HepG2 (cell line): ENCODE results near the gene CDH11. TPM values are rescaled to one million over a fixed set of nuclear protein-coding genes. Genes with fewer than 3 reads are reported as not detected.
A peak's percentile ranks its signal among the peaks of the same experiment; 100 is the strongest.

Experiments used
- ATAC-seq: fragments of 200-7000 bp; cut with Tn5 transposase; 3 replicates; pipeline ENCODE4 v1.9.1; 2020; ENCODE audit warnings: mild to moderate bottlenecking, moderate library complexity
- BruUV-seq: library from RNA; stranded (reverse); fragments of 400-500 nt; replicated peaks from 2 replicates; lab custom pipeline; 2021; lab: Mats Ljungman, UMichigan
- CTCF ChIA-PET: fragments of 300-600 bp; formaldehyde crosslinking; extraction: SDS; loops from one replicate; lab custom pipeline; 2021; ENCODE audit warnings: low total read pairs, inconsistent platforms, low intra/inter-chr PET ratio; lab: Yijun Ruan, JAX
- POLR2A ChIA-PET: fragments of 350-600 bp; sonication (Branson Sonifier 250); formaldehyde crosslinking; loops from one replicate; lab custom pipeline; 2020; ENCODE audit warnings: antibody characterized with exemption, inconsistent platforms; lab: Yijun Ruan, JAX
- DNase-seq: peaks from one replicate; pipeline ENCODE4 v3.0.0-alpha.2; 2015; ENCODE audit warnings: low spot score
- FAIRE-seq: peaks from 3 replicates; lab custom pipeline; 2011; peaks lifted over from hg19 to GRCh38; lab: Jason Lieb, UNC
- H2AFZ ChIP-seq: one replicate; pipeline ENCODE4 v1.6.1; 2011; ENCODE audit warnings: low read length, inconsistent platforms
- H3K27ac ChIP-seq: fragments of 300-600 bp; 3 replicates; pipeline ENCODE4 v1.8.0; 2011; ENCODE audit warnings: mixed run types, mild to moderate bottlenecking, mixed read lengths, low read length, inconsistent platforms; ENCODE audit not compliant: insufficient read depth; ENCODE audit errors: extremely low read length
- H3K27me3 ChIP-seq, 2 experiments: fragments of 200-600 bp in 1 of 2; 2 replicates in 1 of 2; 3 replicates in 1 of 2; pipeline versions ENCODE4 v1.6.0 to v1.8.0; 2011; ENCODE audit warnings: low read length in 2 of 2, mild to moderate bottlenecking in 2 of 2, moderate library complexity in 2 of 2, inconsistent platforms in 1 of 2; ENCODE audit not compliant: insufficient read depth in 2 of 2, control insufficient read depth in 1 of 2
- H3K36me3 ChIP-seq, 2 experiments: fragments of 200-600 bp in 1 of 2; replicated peaks in 1 of 2; 2 replicates in 1 of 2; 3 replicates in 1 of 2; pipeline versions ENCODE4 v1.5.1 to v1.8.0; 2011; ENCODE audit warnings: low read length in 2 of 2, inconsistent platforms in 1 of 2; ENCODE audit not compliant: insufficient read depth in 2 of 2, control insufficient read depth in 1 of 2
- H3K4me1 ChIP-seq: 2 replicates; pipeline ENCODE4 v1.5.1; 2012; ENCODE audit warnings: low read length, inconsistent platforms; ENCODE audit not compliant: insufficient read depth
- H3K4me2 ChIP-seq: 2 replicates; pipeline ENCODE4 v1.6.0; 2011; ENCODE audit warnings: low read depth, low read length, inconsistent platforms
- H3K4me3 ChIP-seq, 3 experiments: fragments of 200-600 bp in 1 of 3; sonication (generic), shearing (Covaris generic) in 1 of 3; replicated peaks in 1 of 3; 2 replicates each; pipeline ENCODE4 v1.5.1; 2011 to 2016; ENCODE audit warnings: low read length in 3 of 3, inconsistent platforms in 2 of 3, low read depth in 2 of 3, mild to moderate bottlenecking in 2 of 3, control low read depth in 1 of 3, mixed read lengths in 1 of 3; ENCODE audit not compliant: insufficient read depth in 1 of 3
- H3K79me2 ChIP-seq: one replicate; pipeline ENCODE4 v1.6.1; 2011; ENCODE audit warnings: low read length, inconsistent platforms; ENCODE audit not compliant: insufficient read depth
- H3K9ac ChIP-seq: 2 replicates; pipeline ENCODE4 v1.6.0; 2011; ENCODE audit warnings: mild to moderate bottlenecking, low read depth, low read length, inconsistent platforms; ENCODE audit not compliant: insufficient read depth
- H3K9me3 ChIP-seq: 2 replicates; pipeline ENCODE4 v1.5.1; 2012; ENCODE audit warnings: mild to moderate bottlenecking, low read length
- H4K20me1 ChIP-seq: 2 replicates; pipeline ENCODE4 v1.6.0; 2011; ENCODE audit warnings: inconsistent platforms, mild to moderate bottlenecking, low read length, moderate library complexity; ENCODE audit not compliant: insufficient read depth
- KAT2B ChIP-seq: fragments of 150-350 bp; IDR thresholded peaks from 2 replicates; pipeline ENCODE4 v1.6.1; 2014; ENCODE audit warnings: low read depth, low read length, borderline replicate concordance
- RFXANK ChIP-seq: IDR thresholded peaks from 2 replicates; pipeline ENCODE4 v1.6.1; 2016
- SIN3B ChIP-seq: fragments of 150-350 bp; IDR thresholded peaks from 2 replicates; pipeline ENCODE4 v1.6.1; 2014; ENCODE audit warnings: low read length
- TBL1XR1 ChIP-seq: fragments of 150-350 bp; IDR thresholded peaks from 2 replicates; pipeline ENCODE4 v1.6.1; 2014; ENCODE audit warnings: borderline replicate concordance, low read length; ENCODE audit not compliant: partially characterized antibody
- ZBTB40 ChIP-seq, 2 experiments: fragments of 450-650 bp in 1 of 2; sonication (generic) in 1 of 2; formaldehyde crosslinking in 1 of 2; IDR thresholded peaks; 2 replicates each; pipeline versions ENCODE4 v1.6.1 to v1.8.0; 2016 to 2022; ENCODE audit warnings: antibody characterized with exemption in 1 of 2, mild to moderate bottlenecking in 1 of 2, missing genetic modification reagents in 1 of 2
- ZNF24 ChIP-seq: fragments of 450-650 bp; IDR thresholded peaks from 2 replicates; pipeline ENCODE4 v1.6.1; 2017; ENCODE audit warnings: antibody characterized with exemption, mild to moderate bottlenecking
- ZNF878 ChIP-seq: sonication (generic); formaldehyde crosslinking; IDR thresholded peaks from 2 replicates; pipeline ENCODE4 v1.8.1; 2023; ENCODE audit warnings: mild to moderate bottlenecking, missing genetic modification reagents, moderate library complexity
- WGBS: methylation state at CpG from one replicate; pipeline ENCODE4 v1.1.6; 2017; ENCODE audit warnings: low lambda C conversion rate; 5-methylcytosine and 5-hydroxymethylcytosine counted together
- in situ Hi-C: cut with HindIII; loops from 2 replicates; pipeline ENCODE4 v1.10.0; 2017; ENCODE audit warnings: low pct_unique_long_range_greater_than_20kb; ENCODE audit not compliant: extremely low pct_ligation_motif_present
- intact Hi-C: fragments of 100-400 bp; cut with micrococcal nuclease; formaldehyde crosslinking; loops from one replicate; pipeline ENCODE4 v1.10.0; 2022; ENCODE audit not compliant: unreplicated experiment
- polyA plus RNA-seq, 8 experiments: library from polyadenylated mRNA; depleted of rRNA in 3 of 8; stranded (reverse) in 7 of 8; unstranded in 1 of 8; fragments of >200 nt; fragmentation: Illumina TruSeq in 4 of 8; extraction: Trizol in 4 of 8; gene quantifications; 2 replicates each; pipeline versions ENCODE4 v1.2.1 to v1.2.3, GENCODE V29; 2011 to 2016; ENCODE audit warnings: low read depth in 4 of 8, missing spikeins in 1 of 8, mixed read lengths in 1 of 8; ENCODE audit not compliant: insufficient read depth in 1 of 8
- total RNA-seq, 5 experiments: library from RNA; depleted of rRNA; stranded (reverse); fragments of >200 nt; fragmentation: Illumina TruSeq; extraction: Trizol; gene quantifications; 2 replicates each; pipeline ENCODE4 v1.2.3, GENCODE V29; 2016; ENCODE audit warnings: low read depth in 1 of 5

The CDH11 gene
- total and polyA plus RNA-seq, 2 of the 13 experiments (the other 11 are each of a cell fraction or from before 2014, with no cell fraction given) = not detected

- ATAC-seq = peak; percentile 43; the same call in 2 of the 3 replicates
- in situ Hi-C loops = no loop called here
Measured at GRCh38 chr16:64950262-64950661, 171.6 kb downstream of the CDH11 start.

More at GRCh38 chr16:64950262-64950661, 171.6 kb downstream of the CDH11 start:
- CTCF ChIA-PET = no interaction called here
- intact Hi-C loops = no loop called here
- POLR2A ChIA-PET = no interaction called here
- Histone ChIP-seq H2AFZ (no peak overlapping the region), H3K9ac (no peak overlapping the region), H3K4me1 (no peaks in the 10 kb centered on the region), H3K27me3 (no peaks in the 10 kb centered on the region), H3K4me3 (no peak overlapping the region), H3K36me3 (no peaks in the 10 kb centered on the region), H3K27ac (no peak overlapping the region), H3K79me2 (no peaks in the 10 kb centered on the region), H3K4me2 (no peak overlapping the region), H3K9me3 (peaks cover 46% of the 10 kb centered on the region), H4K20me1 (no peaks in the 10 kb centered on the region)
- WGBS = 10% methylated on average over 7 of the region's 7 CpGs
- DNase-seq (no peak), FAIRE-seq (no peak)
- no TSS peak for BruUV-seq
- TF ChIP-seq TBL1XR1 (no peak), ZNF24 (no peak), SIN3B (no peak), RFXANK (no peak), ZNF878 (CRISPR knock-in tag) (no peak), KAT2B (no peak), ZBTB40 (IDR thresholded peaks at IDR 0.05) (no peak), ZBTB40 (CRISPR knock-in tag; IDR thresholded peaks at IDR 0.05) (no peak)
